Measurements from ENCODE around the gene SMARCD3.

Gene SMARCD3

DNA sequence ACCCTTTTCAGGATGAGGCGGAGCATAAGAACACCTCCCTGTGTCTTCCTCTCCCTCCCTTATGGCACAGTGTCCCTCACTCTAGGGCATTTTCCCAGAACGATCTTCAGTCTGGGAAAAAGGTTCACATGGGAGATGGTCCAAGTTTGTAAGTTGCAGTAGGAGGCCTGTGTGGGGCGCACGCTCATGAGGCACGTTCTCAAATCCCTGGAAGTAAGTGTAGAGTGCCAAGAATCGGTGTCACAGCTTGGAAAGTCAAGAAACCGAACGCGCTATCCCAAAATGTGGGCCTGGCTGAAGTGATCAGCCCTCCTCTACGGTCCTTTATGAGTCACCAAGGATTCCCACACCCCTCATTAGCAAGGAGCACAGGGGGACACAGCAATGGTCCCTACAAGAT, 23.9 kb upstream of the SMARCD3 start:
- DNase-seq = no peak

GRCh38 chr7:151271699-151272355, 23.3 kb upstream of the SMARCD3 start:
- no peak for DNase-seq

GRCh38 chr7:151269511-151269910, 21.0 kb upstream of the SMARCD3 start:
- DNase-seq = no peak

- DNase-seq = no peak
These were observed 16.9 kb upstream of the SMARCD3 start for GRCh38 chr7:151265351-151265931.

- no peak for DNase-seq
These were observed 16.1 kb upstream of the SMARCD3 start for GRCh38 chr7:151264615-151265014.

DNA sequence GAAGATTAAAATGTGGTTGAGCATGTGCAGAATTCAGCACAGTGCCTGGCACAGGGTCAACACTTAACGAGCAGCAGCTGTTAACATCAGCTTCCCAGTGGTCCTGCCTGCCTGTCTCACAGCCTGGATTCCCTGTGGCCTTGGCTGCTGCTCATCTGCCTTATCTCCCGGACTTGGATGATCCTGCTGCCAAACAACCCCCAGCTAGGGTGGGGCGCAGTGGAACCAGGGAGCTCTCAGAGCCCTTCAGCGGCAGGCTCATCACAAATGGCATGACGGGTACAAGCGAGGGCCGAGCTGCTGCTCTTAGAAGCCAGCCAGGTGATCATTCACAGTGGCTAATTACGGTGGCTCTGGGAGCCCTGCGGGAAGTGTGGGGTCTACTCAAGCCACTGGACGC, 13.0 kb upstream of the SMARCD3 start:
- no peak for DNase-seq

DNA sequence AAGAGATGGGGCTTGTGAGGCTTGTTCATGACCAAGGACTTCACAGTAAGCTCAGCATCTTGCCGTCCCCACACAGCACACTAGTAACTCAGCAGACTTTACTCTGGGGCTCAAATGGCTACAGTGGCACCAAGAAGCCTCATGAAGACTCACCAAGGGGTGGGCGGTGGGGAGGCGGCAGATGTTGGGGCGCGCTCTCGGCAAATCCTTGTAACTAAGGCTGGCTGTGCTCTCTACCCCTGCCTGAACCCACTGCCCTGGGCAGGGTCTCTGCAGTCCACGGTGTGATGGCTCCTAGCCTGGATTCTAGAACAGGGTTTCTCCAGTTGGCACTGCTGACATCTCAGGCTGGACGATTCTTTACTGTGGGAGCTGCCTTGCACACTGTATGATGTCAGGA, 12.4 kb upstream of the SMARCD3 start:
- DNase-seq = no peak

DNA sequence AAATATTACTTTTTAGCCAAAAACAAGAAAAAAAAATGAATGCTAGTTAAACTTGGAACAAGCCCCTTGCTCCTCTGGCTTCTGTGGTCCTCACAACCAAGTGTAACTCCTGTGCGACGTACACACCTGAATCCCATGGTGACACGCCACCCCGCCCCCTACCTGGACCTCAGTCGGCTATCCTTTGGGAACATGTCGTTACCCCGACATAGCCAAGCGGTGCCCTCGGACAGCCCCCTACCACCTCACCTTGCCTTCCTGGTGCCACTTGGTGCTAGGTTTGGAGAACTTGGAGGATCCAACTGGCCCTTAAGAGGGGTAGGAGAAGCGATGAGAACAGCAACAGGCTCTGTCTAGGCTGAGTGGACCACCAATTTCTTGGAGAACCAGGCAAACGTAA, 12.0 kb upstream of the SMARCD3 start:
- DNase-seq = no peak

DNA sequence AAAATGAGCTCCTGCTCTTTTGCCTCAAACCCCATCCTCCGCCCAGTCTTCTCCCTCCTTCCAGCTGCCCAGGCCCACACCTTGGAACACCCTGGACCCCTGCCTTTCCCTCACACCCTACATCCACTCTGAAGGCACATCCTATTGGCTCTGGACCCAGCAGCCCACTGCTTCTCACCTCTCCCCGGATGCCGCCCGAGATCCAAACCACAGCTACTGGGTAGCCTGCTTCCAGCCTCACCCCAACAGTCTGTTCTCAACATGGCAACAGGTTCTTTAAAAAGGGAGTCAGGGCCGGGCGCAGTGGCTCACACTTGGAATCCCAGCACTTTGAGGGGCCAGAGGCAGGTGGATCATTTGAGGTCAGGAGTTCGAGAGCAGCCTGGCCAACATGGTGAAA, 9.5 kb upstream of the SMARCD3 start:
- DNase-seq = no peak

DNA sequence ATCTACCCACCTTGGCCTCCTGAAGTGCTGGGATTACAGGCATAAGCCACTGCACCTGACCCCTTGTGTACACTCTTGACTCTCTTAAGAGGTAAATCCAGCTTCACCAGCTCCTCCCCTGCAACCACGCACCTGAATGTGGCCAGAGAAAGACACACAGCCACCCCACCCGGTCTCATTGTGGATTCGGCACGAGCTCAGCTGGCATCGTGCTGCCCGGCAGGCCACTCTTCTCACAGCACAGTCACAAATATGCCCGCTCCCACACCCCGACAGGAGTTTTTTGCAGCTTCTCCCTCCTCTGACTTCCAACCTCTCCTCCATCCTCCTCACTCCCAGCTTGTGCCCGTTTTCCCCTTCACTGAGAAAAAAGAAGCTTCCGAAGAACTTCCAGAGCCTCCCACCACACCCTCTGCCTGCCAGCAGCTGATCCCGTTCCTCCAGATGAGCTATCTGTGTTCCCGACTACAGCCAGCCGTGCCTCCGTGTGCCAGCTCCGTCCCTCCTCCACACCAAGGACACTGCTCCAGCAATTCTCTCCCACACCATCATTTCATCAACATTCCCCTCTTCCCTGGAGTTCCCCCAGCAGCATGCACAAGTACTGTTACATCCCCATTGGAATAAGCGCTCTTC, 8.0 kb upstream of the SMARCD3 start:
- no peak for DNase-seq

DNA sequence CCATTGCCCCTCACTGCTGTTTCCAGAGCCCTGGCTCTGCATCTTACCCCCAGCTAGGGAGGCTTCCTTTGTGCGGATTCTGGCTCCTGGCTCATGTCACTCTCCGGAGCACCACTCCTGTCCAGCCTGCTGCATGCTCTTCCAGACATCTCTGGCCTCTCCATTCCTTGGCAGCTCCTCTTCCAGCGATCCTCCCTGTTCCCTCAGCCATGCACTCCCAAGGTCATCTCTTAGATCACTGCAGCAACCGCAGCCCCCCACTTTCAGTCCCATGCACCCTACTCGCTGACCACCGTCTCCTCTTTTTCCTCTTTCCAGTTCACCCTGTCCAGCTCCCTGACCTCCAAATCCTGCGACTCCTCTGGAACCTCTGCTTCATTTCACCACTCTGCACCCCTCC, 6.9 kb upstream of the SMARCD3 start:
- DNase-seq = no peak

DNA sequence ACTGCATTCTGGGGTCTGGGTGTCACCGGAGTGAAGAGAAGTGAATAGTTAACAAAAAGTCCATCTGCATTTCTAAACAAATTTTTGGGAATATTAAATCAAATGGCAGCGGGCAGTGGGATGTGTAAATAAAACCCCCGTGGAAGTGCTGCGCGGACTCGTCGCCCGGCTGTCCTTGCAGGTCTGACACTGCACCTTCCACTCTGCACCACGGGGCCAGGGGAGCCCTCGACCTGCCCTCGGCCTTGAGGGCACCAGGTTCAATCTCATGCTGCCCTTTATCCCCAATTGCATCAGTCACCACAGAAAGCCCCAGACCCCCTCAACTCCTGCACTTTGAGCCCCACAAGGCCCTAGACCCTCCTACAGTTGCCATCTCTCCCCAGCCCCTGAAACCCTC, 6.4 kb upstream of the SMARCD3 start:
- DNase-seq = no peak

- no peak for DNase-seq
These were observed 5.8 kb upstream of the SMARCD3 start for GRCh38 chr7:151254316-151254715.

DNA sequence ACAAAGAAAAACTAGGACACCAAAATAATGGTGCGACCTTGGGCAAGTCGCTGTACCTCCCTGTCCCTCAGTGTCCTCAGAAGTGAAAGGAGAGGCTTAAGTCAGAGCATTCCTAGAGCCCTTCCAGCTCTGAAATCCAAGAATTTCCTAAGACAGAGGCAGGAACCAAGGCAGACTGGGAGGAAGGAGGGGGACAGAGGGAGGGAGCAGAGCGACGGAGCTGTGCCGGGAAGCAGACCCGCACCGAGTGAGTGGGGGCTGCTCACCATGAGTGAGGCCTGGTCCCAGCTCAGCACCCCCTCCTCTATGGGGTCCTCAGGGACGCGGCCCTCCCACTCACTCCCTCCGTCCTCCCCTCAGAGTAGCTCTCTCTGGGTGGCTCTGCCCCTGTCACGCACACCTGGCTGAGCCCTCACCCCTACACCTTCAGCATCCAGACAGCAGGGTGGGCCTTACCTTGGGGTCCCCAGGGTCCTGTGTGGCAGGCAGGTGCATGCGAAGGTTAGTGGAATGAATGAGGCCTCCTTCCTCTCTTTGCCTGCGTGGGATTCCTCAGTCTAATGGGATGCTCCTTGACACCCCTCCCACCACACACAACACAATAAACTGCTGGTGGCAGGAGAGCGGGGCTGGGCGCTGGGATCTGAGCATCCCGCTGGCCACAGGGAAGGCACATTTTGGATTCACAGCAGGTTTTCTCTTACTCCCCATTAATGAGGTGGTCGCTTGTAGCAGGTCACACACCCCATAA, 4.6 kb upstream of the SMARCD3 start:
- no peak for DNase-seq

GRCh38 chr7:151252561-151252835, 4.0 kb upstream of the SMARCD3 start:
- no peak for DNase-seq

DNA sequence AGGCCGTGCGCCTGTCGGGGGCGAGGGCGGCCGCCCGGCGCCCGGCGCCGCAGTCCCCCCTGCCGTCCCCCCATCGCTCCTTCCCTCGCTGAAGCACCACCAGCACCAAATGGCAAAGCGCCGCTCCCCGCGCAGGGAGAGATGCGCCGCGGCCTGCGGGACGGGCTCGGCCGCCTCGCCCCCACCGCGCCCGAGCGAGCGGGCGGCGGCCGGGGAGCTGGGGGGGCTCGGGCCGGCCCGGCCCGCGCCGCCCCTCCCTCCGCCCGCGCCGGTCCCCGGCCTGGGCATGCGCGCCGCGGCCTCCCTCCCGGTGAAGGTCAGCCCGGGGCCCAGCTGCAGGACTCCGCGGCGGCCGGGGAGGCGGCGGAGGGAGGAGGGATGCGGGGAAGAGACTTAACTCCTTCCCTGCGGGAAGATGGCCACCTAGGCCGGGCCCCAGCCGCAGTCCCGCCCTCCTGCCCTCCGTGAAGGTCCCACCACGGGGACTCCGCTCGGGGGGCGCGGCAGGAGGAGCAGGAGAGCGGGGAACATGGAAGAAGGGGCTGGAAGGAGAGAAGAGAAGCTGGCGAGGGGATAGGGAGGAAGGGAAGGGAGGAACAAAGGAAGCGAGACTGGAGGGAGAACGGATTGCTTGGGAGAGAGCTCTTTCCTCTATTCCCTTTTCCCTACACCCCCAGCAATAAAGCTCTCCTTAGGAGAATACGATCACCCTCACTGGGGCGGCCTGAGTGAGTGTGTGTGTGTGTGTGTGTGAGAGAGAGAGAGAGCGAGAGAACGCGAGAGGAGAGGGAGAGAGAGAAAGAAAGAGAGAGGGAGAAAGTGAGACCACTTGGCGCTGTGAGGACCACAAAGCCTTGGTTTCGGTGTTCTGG, 3.4 kb upstream of the SMARCD3 start:
- no peak for DNase-seq

GRCh38 chr7:151251328-151251688, 2.8 kb upstream of the SMARCD3 start:
- DNase-seq = no peak

- no peak for DNase-seq
These were observed 2.0 kb upstream of the SMARCD3 start for GRCh38 chr7:151250181-151251132.

DNA sequence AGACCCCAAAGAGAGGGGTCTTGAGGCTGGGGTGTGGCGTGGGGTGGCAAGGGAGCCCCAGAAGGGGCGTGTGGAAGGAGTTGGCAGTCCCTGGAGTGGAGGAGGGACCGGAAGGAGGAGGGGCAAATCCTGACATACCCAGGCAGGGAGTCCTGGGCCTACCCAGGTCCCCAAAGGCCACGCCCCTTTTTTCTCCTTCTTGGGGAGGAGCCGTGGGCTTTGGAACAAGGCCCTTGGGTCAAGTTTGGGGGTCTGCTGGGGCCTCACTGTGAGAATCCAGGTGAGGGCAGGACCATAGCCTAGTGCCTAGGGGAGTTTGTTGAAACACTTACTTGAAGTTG, 1.2 kb upstream of the SMARCD3 start:
- no peak for DNase-seq

DNA sequence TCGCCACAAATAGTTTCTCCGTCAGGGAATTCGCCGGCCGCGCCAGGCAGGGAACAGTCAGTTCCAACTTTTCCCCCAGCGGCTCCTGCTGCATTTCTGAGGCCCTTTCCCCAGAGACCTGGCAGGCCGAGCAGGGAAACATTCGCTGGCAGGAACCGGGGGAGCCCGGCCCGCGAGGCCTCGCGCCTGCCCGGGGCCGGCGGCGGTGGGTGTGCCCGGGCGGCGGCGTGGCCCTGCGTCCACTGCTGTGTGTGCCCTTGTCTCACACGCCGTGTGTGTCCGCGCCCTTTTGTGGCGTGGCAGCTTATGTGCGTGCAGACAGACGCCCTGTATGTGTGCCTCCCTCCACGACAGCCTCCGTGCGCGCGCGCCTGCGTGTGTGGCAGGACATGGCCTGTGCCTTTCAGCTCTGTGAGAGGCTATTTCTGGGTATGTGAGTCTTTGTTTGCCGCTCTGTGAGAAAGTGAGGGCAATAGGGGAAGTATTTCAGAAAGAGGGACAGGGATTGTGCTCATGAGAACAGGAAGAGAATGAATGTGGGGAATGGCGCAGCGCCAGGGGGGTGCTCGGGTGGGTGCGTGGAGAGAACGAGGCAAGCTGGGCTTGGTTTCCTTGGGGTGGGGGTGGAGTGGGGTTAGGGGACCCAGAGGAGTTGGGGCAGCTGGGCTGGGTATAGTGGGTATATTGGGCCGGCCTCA, 689 bp upstream of the SMARCD3 start:
- DNase-seq = no peak

GRCh38 chr7:151247611-151248345, 716 bp downstream of the SMARCD3 start:
- DNase-seq = no peak

Measured in stimulated activated CD4-positive, alpha-beta T cell treated with anti-CD3 and anti-CD28 coated beads, Interleukin-1b, Interleukin-23, amount 100 ng/mL, for 48 hours (primary cell).